Naive thymus-derived CD8-positive, alpha-beta T cell (primary cell): ENCODE results near the gene NTF4. TPM values are rescaled to one million over a fixed set of nuclear protein-coding genes. Genes with fewer than 3 reads are reported as not detected.

Source experiments
- ATAC-seq, 2 donors: fragments of 150-1000 bp; cut with Tn5 transposase in 1 of 2; sonication (Bioruptor Pico), chemical (Tn5 transposase) in 1 of 2; 1 replicate in 1 of 2; 2 replicates in 1 of 2; pipeline ENCODE4 v1.10.0; 2021; ENCODE audit warnings: mild to moderate bottlenecking in 2 of 2, moderate library complexity in 2 of 2
- POLR2A ChIA-PET: fragments of 350-600 bp; sonication (Branson Sonifier 250); formaldehyde crosslinking; loops from one replicate; lab custom pipeline; 2021; ENCODE audit warnings: antibody characterized with exemption; lab: Charles Lee
- DNase-seq, 10 donors: peaks; one replicate each; pipeline versions ENCODE4 v3.0.0 to v3.0.0-alpha.2; 2020 to 2022
- H3K27ac Mint-ChIP-seq, 10 donors: one replicate each; pipeline ENCODE4 v1.8.0; 2020 to 2022; ENCODE audit warnings: mild to moderate bottlenecking in 10 of 10, mixed read lengths in 10 of 10, moderate library complexity in 4 of 10, inconsistent platforms in 1 of 10
- H3K27me3 Mint-ChIP-seq, 5 donors: one replicate each; pipeline ENCODE4 v1.8.0; 2021 to 2022; ENCODE audit warnings: mixed read lengths in 5 of 5
- H3K36me3 Mint-ChIP-seq, 3 donors: one replicate each; pipeline ENCODE4 v1.8.0; 2020 to 2022; ENCODE audit warnings: mixed read lengths in 3 of 3, mild to moderate bottlenecking in 2 of 3, inconsistent platforms in 1 of 3
- H3K4me1 Mint-ChIP-seq, 4 donors: one replicate each; pipeline ENCODE4 v1.8.0; 2021 to 2022; ENCODE audit warnings: mixed read lengths in 4 of 4
- H3K4me3 Mint-ChIP-seq, 10 donors: one replicate each; pipeline ENCODE4 v1.8.0; 2020 to 2022; ENCODE audit warnings: mild to moderate bottlenecking in 10 of 10, mixed read lengths in 10 of 10, moderate library complexity in 6 of 10, inconsistent platforms in 1 of 10
- H3K9me3 Mint-ChIP-seq, 9 donors: one replicate each; pipeline ENCODE4 v1.8.0; 2020 to 2022; ENCODE audit warnings: mixed read lengths in 9 of 9, mild to moderate bottlenecking in 3 of 9, inconsistent platforms in 1 of 9, moderate library complexity in 1 of 9
- polyA plus RNA-seq, 3 donors: library from polyadenylated mRNA; unstranded; fragments of 300-500 nt; fragmentation: Illumina TruSeq; gene quantifications; one replicate each; pipeline ENCODE4 v1.2.3, GENCODE V29; 2021
- total RNA-seq, 8 experiments: library from RNA in 2 of 8; stranded (reverse) in 2 of 8; gene quantifications; one replicate each; pipeline ENCODE4 v1.2.3 and lab custom pipeline; 2021 to 2026

The NTF4 gene
- total and polyA plus RNA-seq, 5 experiments from 2014 or later, result not detected

DNA sequence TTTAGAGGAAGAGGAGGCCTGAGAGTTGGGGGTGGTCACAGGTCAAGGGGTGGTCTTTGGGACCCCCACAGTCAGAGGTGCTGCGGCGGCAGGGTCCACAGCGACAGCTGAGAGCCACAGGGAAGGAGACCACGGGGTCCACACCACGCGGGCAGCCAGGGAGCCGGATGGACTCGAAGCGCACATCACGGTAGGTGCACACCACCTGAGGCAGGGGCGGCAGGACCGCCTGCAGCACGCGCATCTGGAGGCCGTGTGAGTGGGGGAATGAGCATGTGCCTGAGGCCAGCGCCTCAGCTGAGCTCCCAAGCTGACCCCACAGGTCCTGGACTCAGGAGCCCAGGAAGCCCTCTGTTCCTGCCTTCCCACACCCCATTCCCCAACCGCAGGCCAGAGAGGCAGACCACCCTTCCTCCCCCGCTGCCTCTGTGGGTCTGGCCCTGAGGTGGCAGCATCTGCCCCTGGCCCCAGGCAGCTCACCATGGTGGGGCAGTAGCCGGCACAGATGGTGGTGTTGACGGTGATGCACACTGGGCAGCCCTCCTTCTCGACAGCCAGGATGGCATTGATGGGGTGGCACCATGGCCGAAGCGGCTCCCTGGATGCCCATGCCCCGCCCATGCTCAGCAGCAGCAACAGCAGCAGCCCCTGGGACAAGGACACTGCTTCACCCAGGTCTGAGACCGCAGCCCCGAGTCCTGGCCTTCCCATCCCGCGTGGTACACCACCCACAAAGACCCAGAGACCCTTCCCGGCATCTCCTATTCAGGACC lies 48.4 kb downstream of the NTF4 start:
- ATAC-seq, result no peak
- Mint-ChIP-seq H3K36me3 (peaks cover 0 to 10% (median 2%) of the 10 kb centered on the region in 3 donors), H3K9me3 (no peaks in the 10 kb centered on the region), H3K4me1 (peaks cover 9 to 34% (median 21%) of the 10 kb centered on the region in 4 donors), H3K27ac (peak overlapping the region in 4 of 10 donors; percentile 12 to 80 (median 44)), H3K4me3 (peak overlapping the region in 7 of 10 donors; percentile 13 to 95 (median 32)), H3K27me3 (peaks cover 0 to 3% (median 0%) of the 10 kb centered on the region in 5 donors)
- POLR2A ChIA-PET, result interaction anchor here (0.9 kb wide), 1 partner anchor 23 kb away, joined by 3 read pairs; the partner anchor contains the start of genes GYS1 and RUVBL2
- DNase-seq, result no peak

DNA sequence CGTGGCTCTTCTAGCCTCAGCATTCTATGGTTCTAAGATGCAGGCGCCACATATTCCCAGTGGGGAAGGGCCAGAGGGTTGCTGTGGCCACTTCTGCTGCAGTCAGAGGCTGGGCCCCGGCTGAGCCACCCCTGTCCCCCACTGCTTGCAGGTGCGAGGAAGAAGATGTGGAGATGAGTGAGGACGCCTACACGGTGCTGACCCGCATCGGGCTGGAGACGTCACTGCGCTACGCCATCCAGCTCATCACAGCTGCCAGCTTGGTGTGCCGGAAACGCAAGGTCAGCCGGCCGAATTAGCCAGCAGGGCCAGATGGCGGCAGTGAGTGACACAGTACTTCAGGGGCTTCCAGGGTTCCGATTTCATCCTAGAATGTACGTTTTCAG lies 49.8 kb downstream of the NTF4 start:
- ATAC-seq (no peak), DNase-seq (no peak)
- Mint-ChIP-seq H3K4me1 (peaks cover 5 to 21% (median 13%) of the 10 kb centered on the region in 4 donors), H3K4me3 (no peak overlapping the region), H3K9me3 (no peaks in the 10 kb centered on the region), H3K27me3 (peaks cover 0 to 3% (median 0%) of the 10 kb centered on the region in 5 donors), H3K36me3 (peaks cover 0 to 23% (median 3%) of the 10 kb centered on the region in 3 donors), H3K27ac (no peak overlapping the region)
- POLR2A ChIA-PET, result no interaction called here

DNA sequence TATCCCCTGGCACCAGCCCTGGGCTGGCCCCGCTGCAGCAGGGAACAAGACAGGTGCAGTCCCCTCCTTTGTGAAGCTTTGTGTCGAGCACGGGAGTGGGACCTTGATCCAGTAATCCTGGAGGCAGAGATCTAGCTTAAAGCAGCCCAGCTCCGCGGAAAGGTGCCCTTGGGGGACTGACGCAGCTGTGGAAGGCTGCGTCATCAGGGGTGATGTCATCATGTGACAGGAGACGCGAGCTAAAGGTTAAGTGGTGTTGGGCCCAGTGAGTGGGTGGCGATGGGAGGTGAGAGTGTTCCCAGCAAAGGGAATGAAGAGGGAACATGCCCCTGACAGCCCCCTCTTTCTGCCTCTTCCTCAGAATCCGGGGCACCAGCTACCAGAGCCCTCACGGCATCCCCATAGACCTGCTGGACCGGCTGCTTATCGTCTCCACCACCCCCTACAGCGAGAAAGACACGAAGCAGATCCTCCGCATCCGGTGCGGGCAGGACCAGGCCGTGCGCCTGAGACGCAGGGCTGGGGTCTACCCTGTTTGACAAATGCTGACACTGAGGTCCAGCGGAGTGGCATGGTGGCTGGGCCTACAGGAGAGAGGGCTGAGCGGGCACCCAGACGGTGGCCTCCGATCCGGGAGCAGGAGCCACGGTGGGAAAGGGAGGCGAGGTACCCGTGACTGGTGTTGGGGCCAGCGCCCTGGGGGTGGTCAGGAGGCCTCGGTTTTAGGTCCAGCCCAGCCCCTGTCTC lies 50.3 kb downstream of the NTF4 start:
- POLR2A ChIA-PET, result no interaction called here
- Mint-ChIP-seq H3K4me3 (peak overlapping the region in 2 of 10 donors; percentile 14 to 41), H3K27ac (peak overlapping the region in 1 of 10 donors; percentile 82), H3K27me3 (peaks cover 0 to 3% (median 0%) of the 10 kb centered on the region in 5 donors), H3K36me3 (peaks cover 0 to 27% (median 3%) of the 10 kb centered on the region in 3 donors), H3K9me3 (no peaks in the 10 kb centered on the region), H3K4me1 (peaks cover 4 to 16% (median 10%) of the 10 kb centered on the region in 4 donors)
- no peak for DNase-seq
- ATAC-seq, result no peak

DNA sequence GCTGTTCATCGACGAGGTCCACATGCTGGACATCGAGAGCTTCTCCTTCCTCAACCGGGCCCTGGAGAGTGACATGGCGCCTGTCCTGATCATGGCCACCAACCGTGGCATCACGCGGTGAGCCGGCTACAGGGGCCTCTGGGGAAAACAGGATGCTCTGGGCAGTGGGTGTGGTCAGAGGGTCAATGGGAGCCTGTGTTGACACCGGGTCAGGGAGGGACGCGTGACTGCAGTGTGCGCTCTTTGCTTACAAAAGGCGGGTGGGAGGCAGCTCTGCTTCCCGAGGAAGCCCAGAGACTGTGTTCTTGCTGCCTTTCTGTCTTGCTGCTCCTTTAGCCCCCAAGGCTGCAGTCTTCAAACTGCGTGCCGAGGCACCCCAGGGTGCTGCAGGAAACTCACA lies 53.4 kb downstream of the NTF4 start:
- ATAC-seq (no peak), DNase-seq (no peak)
- no peaks in the 10 kb centered on the region for H3K9me3 Mint-ChIP-seq
- H3K36me3 Mint-ChIP-seq, result peaks cover 0 to 43% (median 7%) of the 10 kb centered on the region in 3 donors
- no peak overlapping the region for H3K4me3 Mint-ChIP-seq
- no peaks in the 10 kb centered on the region for H3K27me3 Mint-ChIP-seq
- no peaks in the 10 kb centered on the region for H3K4me1 Mint-ChIP-seq
- POLR2A ChIA-PET, result no interaction called here
- no peak overlapping the region for H3K27ac Mint-ChIP-seq

Other genes with a start within 250 kb of the NTF4 start
- gene HSD17B14, start 228.3 kb downstream of the NTF4 start, total RNA-seq, result 1 to 10 TPM in 1 of 2 experiments, under 1 TPM in 1; 0.62 to 1.1 TPM
- 1 to 10 TPM in 1 of 3 donors, under 1 TPM in 1, not detected in 1; 0.83 to 1.7 TPM for gene HSD17B14, start 228.3 kb downstream of the NTF4 start, polyA plus RNA-seq
- gene PLEKHA4, start 196.2 kb downstream of the NTF4 start, total RNA-seq, result 1 to 10 TPM; 4.1 to 6.6 TPM
- gene PLEKHA4, start 196.2 kb downstream of the NTF4 start, polyA plus RNA-seq, result 1 to 10 TPM; 7.4 to 8.5 (median 8.1) TPM
- 10 to 100 TPM; 56.9 to 59.9 TPM for gene PPP1R15A, start 192.4 kb downstream of the NTF4 start, total RNA-seq
- 10 to 100 TPM; 17.2 to 47.3 (median 43.1) TPM for gene PPP1R15A, start 192.4 kb downstream of the NTF4 start, polyA plus RNA-seq
- gene TULP2, start 166.1 kb downstream of the NTF4 start, total RNA-seq, result not detected
- under 1 TPM in 1 of 3 donors, not detected in 2; 0.08 TPM for gene TULP2, start 166.1 kb downstream of the NTF4 start, polyA plus RNA-seq
- 100 to 1,000 TPM; 106 to 113 TPM for gene NUCB1, start 164.5 kb downstream of the NTF4 start, total RNA-seq
- gene NUCB1, start 164.5 kb downstream of the NTF4 start, polyA plus RNA-seq, result 100 to 1,000 TPM in 1 of 3 donors, 10 to 100 TPM in 2; 48.6 to 119 (median 82.5) TPM
- 1 to 10 TPM; 1.8 to 2.3 TPM for gene DHDH, start 131.1 kb downstream of the NTF4 start, total RNA-seq
- 1 to 10 TPM in 2 of 3 donors, under 1 TPM in 1; 0.67 to 2.4 (median 2.0) TPM for gene DHDH, start 131.1 kb downstream of the NTF4 start, polyA plus RNA-seq
- 100 to 1,000 TPM; 170 to 181 TPM for gene BAX, start 109.9 kb downstream of the NTF4 start, total RNA-seq
- 10 to 100 TPM; 58.5 to 97.1 (median 83.1) TPM for gene BAX, start 109.9 kb downstream of the NTF4 start, polyA plus RNA-seq
- 1,000 to 10,000 TPM; 1,370 to 1,435 TPM for gene FTL, start 99.5 kb downstream of the NTF4 start, total RNA-seq
- gene FTL, start 99.5 kb downstream of the NTF4 start, polyA plus RNA-seq, result 1,000 to 10,000 TPM; 4,833 to 4,899 (median 4,886) TPM
- gene GYS1, start 71.5 kb downstream of the NTF4 start, total RNA-seq, result 10 to 100 TPM; 45.9 to 47.9 TPM
- 10 to 100 TPM; 17.9 to 31.0 (median 22.3) TPM for gene GYS1, start 71.5 kb downstream of the NTF4 start, polyA plus RNA-seq
- gene RUVBL2, start 70.9 kb downstream of the NTF4 start, total RNA-seq, result 10 to 100 TPM; 30.4 to 32.0 TPM
- 10 to 100 TPM; 47.5 to 66.1 (median 62.0) TPM for gene RUVBL2, start 70.9 kb downstream of the NTF4 start, polyA plus RNA-seq
- gene LHB, start 47.7 kb downstream of the NTF4 start, total RNA-seq, result not detected
- not detected for gene LHB, start 47.7 kb downstream of the NTF4 start, polyA plus RNA-seq
- not detected for gene CGB3, start 40.5 kb downstream of the NTF4 start, total RNA-seq
- gene CGB3, start 40.5 kb downstream of the NTF4 start, polyA plus RNA-seq, result not detected
- gene CGB2, start 32.9 kb downstream of the NTF4 start, total RNA-seq, result not detected
- gene CGB2, start 32.9 kb downstream of the NTF4 start, polyA plus RNA-seq, result not detected
- not detected for gene CGB1, start 27.9 kb downstream of the NTF4 start, total RNA-seq
- not detected for gene CGB1, start 27.9 kb downstream of the NTF4 start, polyA plus RNA-seq
- gene CGB5, start 21.0 kb downstream of the NTF4 start, total RNA-seq, result not detected
- gene CGB5, start 21.0 kb downstream of the NTF4 start, polyA plus RNA-seq, result not detected
- gene CGB8, start 15.7 kb downstream of the NTF4 start, total RNA-seq, result not detected
- not detected for gene CGB8, start 15.7 kb downstream of the NTF4 start, polyA plus RNA-seq
- gene CGB7, start 7.1 kb downstream of the NTF4 start, total RNA-seq, result not detected
- not detected for gene CGB7, start 7.1 kb downstream of the NTF4 start, polyA plus RNA-seq
- gene KCNA7, start 7.9 kb upstream of the NTF4 start, total RNA-seq, result not detected
- gene KCNA7, start 7.9 kb upstream of the NTF4 start, polyA plus RNA-seq, result not detected
- 100 to 1,000 TPM; 706 to 741 TPM for gene SNRNP70, start 20.6 kb upstream of the NTF4 start, total RNA-seq
- gene SNRNP70, start 20.6 kb upstream of the NTF4 start, polyA plus RNA-seq, result 10 to 100 TPM; 42.3 to 63.4 (median 50.2) TPM
- gene LIN7B, start 49.6 kb upstream of the NTF4 start, total RNA-seq, result 10 to 100 TPM; 15.7 to 16.2 TPM
- 1 to 10 TPM; 5.5 to 9.2 (median 5.6) TPM for gene LIN7B, start 49.6 kb upstream of the NTF4 start, polyA plus RNA-seq
- 1 to 10 TPM; 1.6 TPM for gene C19orf73, start 54.3 kb upstream of the NTF4 start, total RNA-seq
- 1 to 10 TPM; 3.0 to 7.0 (median 5.7) TPM for gene C19orf73, start 54.3 kb upstream of the NTF4 start, polyA plus RNA-seq
- 1 to 10 TPM; 3.6 to 4.7 TPM for gene PPFIA3, start 54.7 kb upstream of the NTF4 start, total RNA-seq
- gene PPFIA3, start 54.7 kb upstream of the NTF4 start, polyA plus RNA-seq, result under 1 TPM in 2 of 3 donors, not detected in 1; 0.20 to 0.58 TPM
- gene HRC, start 90.6 kb upstream of the NTF4 start, total RNA-seq, result not detected
- not detected for gene HRC, start 90.6 kb upstream of the NTF4 start, polyA plus RNA-seq
- not detected for gene TRPM4, start 93.0 kb upstream of the NTF4 start, total RNA-seq
- gene TRPM4, start 93.0 kb upstream of the NTF4 start, polyA plus RNA-seq, result not detected